Hepatocyte (in vitro differentiated cells): ENCODE measurements around the gene KRTAP10-2. TPM values are rescaled to one million over a fixed set of nuclear protein-coding genes. Genes with fewer than 3 reads are reported as not detected.
"Not testable (repeated sequence)": the region's sequence is repeated elsewhere in the genome, so short reads cannot be mapped to it uniquely, and the experiment has no call there.

Source experiments
- DNase-seq: peaks from one replicate; pipeline ENCODE4 v3.0.0-alpha.2; 2016; ENCODE audit warnings: low spot score
- H2AFZ ChIP-seq: fragments of 200-600 bp; sonication (generic); 2 replicates; pipeline ENCODE4 v1.6.0; 2016; ENCODE audit warnings: antibody characterized with exemption, mild to moderate bottlenecking
- H3K27ac ChIP-seq: fragments of 200-600 bp; sonication (generic); 2 replicates; pipeline ENCODE4 v1.5.1; 2016; ENCODE audit warnings: mild to moderate bottlenecking
- H3K27me3 ChIP-seq: fragments of 200-600 bp; sonication (generic); 2 replicates; pipeline ENCODE4 v1.6.1; 2016
- H3K36me3 ChIP-seq: fragments of 200-600 bp; sonication (generic); replicated peaks from 2 replicates; pipeline ENCODE4 v1.5.1; 2016; ENCODE audit warnings: low read depth; ENCODE audit not compliant: insufficient read depth
- H3K4me1 ChIP-seq: fragments of 200-600 bp; sonication (generic); 2 replicates; pipeline ENCODE4 v1.5.1; 2016; ENCODE audit warnings: mild to moderate bottlenecking, moderate library complexity; ENCODE audit not compliant: insufficient read depth
- H3K4me2 ChIP-seq: fragments of 200-600 bp; sonication (generic); 2 replicates; pipeline ENCODE4 v1.6.0; 2016
- H3K4me3 ChIP-seq: fragments of 200-600 bp; sonication (generic); 2 replicates; pipeline ENCODE4 v1.5.1; 2016; ENCODE audit warnings: mild to moderate bottlenecking
- H3K79me2 ChIP-seq: fragments of 200-600 bp; sonication (generic); 2 replicates; pipeline ENCODE4 v1.6.0; 2017; ENCODE audit warnings: mild to moderate bottlenecking
- H3K9me2 ChIP-seq: fragments of 200-600 bp; sonication (generic); replicated peaks from 2 replicates; pipeline ENCODE4 v1.6.0; 2017; ENCODE audit warnings: mild to moderate bottlenecking; ENCODE audit not compliant: insufficient read depth
- H3K9me3 ChIP-seq: fragments of 200-600 bp; sonication (generic); 2 replicates; pipeline ENCODE4 v1.5.1; 2016; ENCODE audit warnings: low read depth, mild to moderate bottlenecking
- H4K20me1 ChIP-seq: fragments of 200-600 bp; sonication (generic); 2 replicates; pipeline ENCODE4 v1.6.0; 2016; ENCODE audit warnings: mild to moderate bottlenecking; ENCODE audit not compliant: insufficient read depth, poor library complexity, severe bottlenecking
- CTCF ChIP-seq: fragments of 200-600 bp; sonication (generic); IDR thresholded peaks from 2 replicates; pipeline ENCODE4 v1.5.1; 2016; ENCODE audit warnings: antibody characterized with exemption, mild to moderate bottlenecking; ENCODE audit not compliant: poor library complexity
- EZH2 ChIP-seq: fragments of 200-600 bp; sonication (generic); IDR thresholded peaks from 2 replicates; pipeline ENCODE4 v1.6.1; 2016; ENCODE audit warnings: antibody characterized with exemption, mild to moderate bottlenecking, borderline replicate concordance
- EZH2phosphoT487 ChIP-seq: fragments of 200-600 bp; sonication (generic); IDR thresholded peaks from one replicate; pipeline ENCODE4 v1.6.1; 2018; ENCODE audit warnings: antibody characterized with exemption, mild to moderate bottlenecking, low read depth, moderate library complexity; ENCODE audit not compliant: unreplicated experiment, severe bottlenecking
- WGBS: methylation state at CpG from one replicate; pipeline ENCODE4 v1.1.6; 2016; ENCODE audit warnings: low lambda C conversion rate; ENCODE audit errors: missing lambda C conversion rate; 5-methylcytosine and 5-hydroxymethylcytosine counted together
- polyA plus RNA-seq: library from polyadenylated mRNA; unstranded; fragments of >200 nt; fragmentation: Nextera tagmentation; extraction: Ambion mirVana; gene quantifications from 2 replicates; pipeline ENCODE4 v1.2.1, GENCODE V29; 2016
- total RNA-seq: library from RNA; depleted of rRNA; stranded (reverse); fragments of >200 nt; gene quantifications from 2 replicates; pipeline ENCODE4 v1.2.3, GENCODE V29; 2014

Gene KRTAP10-2
- total and polyA plus RNA-seq, 2 experiments from 2014 or later = not detected

- H3K4me3 ChIP-seq = no peak overlapping the region
- H3K9me3 ChIP-seq = no peaks in the 10 kb centered on the region
- TF ChIP-seq EZH2 = no peak
- no peak for TF ChIP-seq CTCF
- TF ChIP-seq EZH2phosphoT487 = no peak
- H4K20me1 ChIP-seq = no peaks in the 10 kb centered on the region
- H3K36me3 ChIP-seq = no peaks in the 10 kb centered on the region
- no peak overlapping the region for H2AFZ ChIP-seq
- no peaks in the 10 kb centered on the region for H3K27me3 ChIP-seq
- no peak overlapping the region for H3K4me2 ChIP-seq
- peaks cover 3% of the 10 kb centered on the region for H3K4me1 ChIP-seq
- no peak overlapping the region for H3K27ac ChIP-seq
- no peaks in the 10 kb centered on the region for H3K9me2 ChIP-seq
- no peaks in the 10 kb centered on the region for H3K79me2 ChIP-seq
- WGBS = 77% methylated on average over 21 of the region's 21 CpGs
- DNase-seq = peak; percentile 67
These were observed 23.4 kb upstream of the KRTAP10-2 start for GRCh38 chr21:44574457-44575306.

- not testable (repeated sequence) for H3K27ac ChIP-seq, H2AFZ ChIP-seq, H3K27me3 ChIP-seq, H3K79me2 ChIP-seq, H3K4me1 ChIP-seq, H4K20me1 ChIP-seq, H3K9me3 ChIP-seq, H3K4me2 ChIP-seq, H3K36me3 ChIP-seq, H3K4me3 ChIP-seq, DNase-seq, H3K9me2 ChIP-seq
- WGBS = 90% methylated on average over 21 of the region's 25 CpGs
These were observed 22.5 kb upstream of the KRTAP10-2 start, which contains the start of gene KRTAP10-4 for GRCh38 chr21:44573630-44574456. KRTAP10-4 (plus strand) TSS chr21:44573729; CDS start chr21:44573759, 30 bp downstream.

- no peaks in the 10 kb centered on the region for H4K20me1 ChIP-seq
- no peaks in the 10 kb centered on the region for H3K79me2 ChIP-seq
- H3K4me1 ChIP-seq = peaks cover 3% of the 10 kb centered on the region
- WGBS = 89% methylated on average over 15 of the region's 15 CpGs
- no peak overlapping the region for H3K4me2 ChIP-seq
- no peak overlapping the region for H3K4me3 ChIP-seq
- no peak overlapping the region for H2AFZ ChIP-seq
- no peak for DNase-seq
- H3K36me3 ChIP-seq = no peaks in the 10 kb centered on the region
- TF ChIP-seq EZH2 (no peak), CTCF (no peak), EZH2phosphoT487 (no peak)
- H3K27ac ChIP-seq = no peak overlapping the region
- H3K9me3 ChIP-seq = no peaks in the 10 kb centered on the region
- H3K27me3 ChIP-seq = no peaks in the 10 kb centered on the region
- H3K9me2 ChIP-seq = no peaks in the 10 kb centered on the region
These were observed 21.8 kb upstream of the KRTAP10-2 start for GRCh38 chr21:44572959-44573583.
